GM12873 (cell line): ENCODE data around the gene MCUR1.
A peak's percentile ranks its signal among the peaks of the same experiment; 100 is the strongest.

Experiments
- CTCF ChIP-seq: IDR thresholded peaks from 2 replicates; pipeline ENCODE4 v1.5.1; 2012; ENCODE audit warnings: low read depth, mild to moderate bottlenecking, moderate library complexity, low read length, control low read depth; ENCODE audit not compliant: insufficient read depth; ENCODE audit errors: missing control alignments

MCUR1 gene

GRCh38 chr6:13851330-13851729, 37.0 kb upstream of the MCUR1 start:
- no peak for TF ChIP-seq CTCF

GRCh38 chr6:13848522-13849150, 34.3 kb upstream of the MCUR1 start:
- no peak for TF ChIP-seq CTCF

- no peak for TF ChIP-seq CTCF
Measured at GRCh38 chr6:13847326-13848050, 33.1 kb upstream of the MCUR1 start.

GRCh38 chr6:13846841-13847240, 32.5 kb upstream of the MCUR1 start:
- peak; percentile 18 for TF ChIP-seq CTCF

- no peak for TF ChIP-seq CTCF
Measured at GRCh38 chr6:13841936-13842335, 27.6 kb upstream of the MCUR1 start.

GRCh38 chr6:13838616-13839015, 24.3 kb upstream of the MCUR1 start:
- no peak for TF ChIP-seq CTCF

- TF ChIP-seq CTCF = no peak
Measured at GRCh38 chr6:13836170-13836569, 21.8 kb upstream of the MCUR1 start.
